H9 (cell line): ENCODE results near the gene FAM53B. TPM values are rescaled to one million over a fixed set of nuclear protein-coding genes. Genes with fewer than 3 reads are reported as not detected.

Source experiments
- DNase-seq: peaks from one replicate; pipeline ENCODE4 v3.0.0-alpha.2; 2017
- H2AFZ ChIP-seq: one replicate; pipeline ENCODE4 v1.6.1; 2013; ENCODE audit warnings: mild to moderate bottlenecking, low read length, control low read depth, moderate library complexity
- H2AK5ac ChIP-seq: 2 replicates; pipeline ENCODE4 v1.6.1; 2013; ENCODE audit warnings: low read length, control low read depth, mixed read lengths; ENCODE audit not compliant: insufficient read length
- H2BK120ac ChIP-seq: one replicate; pipeline ENCODE4 v1.6.1; 2013; ENCODE audit warnings: low read depth, mild to moderate bottlenecking, low read length, control low read depth, inconsistent platforms; ENCODE audit not compliant: poor library complexity, severe bottlenecking
- H2BK12ac ChIP-seq: 2 replicates; pipeline ENCODE4 v1.6.1; 2013; ENCODE audit warnings: low read length, control low read depth, mixed read lengths, low read depth; ENCODE audit not compliant: insufficient read length
- H2BK15ac ChIP-seq: 2 replicates; pipeline ENCODE4 v1.6.1; 2013; ENCODE audit warnings: low read depth, low read length, control low read depth
- H2BK20ac ChIP-seq: one replicate; pipeline ENCODE4 v1.6.1; 2013; ENCODE audit warnings: low read depth, mild to moderate bottlenecking, low read length, control low read depth, inconsistent platforms; ENCODE audit not compliant: poor library complexity, severe bottlenecking
- H2BK5ac ChIP-seq: 2 replicates; pipeline ENCODE4 v1.6.1; 2013; ENCODE audit warnings: low read length, control low read depth, mixed read lengths; ENCODE audit not compliant: insufficient read length
- H3K14ac ChIP-seq: 2 replicates; pipeline ENCODE4 v1.6.1; 2013; ENCODE audit warnings: low read length, control low read depth; ENCODE audit not compliant: insufficient read depth
- H3K18ac ChIP-seq: 2 replicates; pipeline ENCODE4 v1.6.1; 2013; ENCODE audit warnings: low read depth, mild to moderate bottlenecking, mixed read lengths, low read length, control low read depth; ENCODE audit not compliant: insufficient read length
- H3K23ac ChIP-seq: 2 replicates; pipeline ENCODE4 v1.6.1; 2013; ENCODE audit warnings: low read length, control low read depth, mixed read lengths, low read depth; ENCODE audit not compliant: insufficient read length
- H3K23me2 ChIP-seq: 2 replicates; pipeline ENCODE4 v1.6.1; 2013; ENCODE audit warnings: low read depth, mild to moderate bottlenecking, mixed read lengths, low read length, control low read depth; ENCODE audit not compliant: insufficient read length, poor library complexity, severe bottlenecking
- H3K27ac ChIP-seq: 2 replicates; pipeline ENCODE4 v1.5.1; 2013; ENCODE audit warnings: low read length, control low read depth, mixed read lengths, low read depth; ENCODE audit not compliant: insufficient read length
- H3K27me3 ChIP-seq: 2 replicates; pipeline ENCODE4 v1.6.1; 2013; ENCODE audit warnings: low read length, control low read depth, inconsistent platforms; ENCODE audit not compliant: insufficient read depth
- H3K4ac ChIP-seq: 2 replicates; pipeline ENCODE4 v1.6.1; 2013; ENCODE audit warnings: low read depth, mild to moderate bottlenecking, control low read depth, inconsistent platforms, low read length, moderate library complexity
- H3K4me1 ChIP-seq: 2 replicates; pipeline ENCODE4 v1.6.1; 2013; ENCODE audit warnings: low read length, control low read depth, inconsistent platforms; ENCODE audit not compliant: insufficient read depth
- H3K4me2 ChIP-seq: 2 replicates; pipeline ENCODE4 v1.6.1; 2013; ENCODE audit warnings: low read length, control low read depth, mixed read lengths; ENCODE audit not compliant: insufficient read length, insufficient read depth
- H3K56ac ChIP-seq: 2 replicates; pipeline ENCODE4 v1.6.1; 2013; ENCODE audit warnings: low read depth, mild to moderate bottlenecking, mixed read lengths, low read length, control low read depth; ENCODE audit not compliant: insufficient read length
- H3K79me1 ChIP-seq: 2 replicates; pipeline ENCODE4 v1.6.1; 2013; ENCODE audit warnings: low read depth, mild to moderate bottlenecking, moderate library complexity, low read length, control low read depth, inconsistent platforms; ENCODE audit not compliant: insufficient read depth, poor library complexity, severe bottlenecking
- H3K79me2 ChIP-seq: 2 replicates; pipeline ENCODE4 v1.6.1; 2013; ENCODE audit warnings: low read length, control low read depth, inconsistent platforms; ENCODE audit not compliant: insufficient read depth
- H3K9ac ChIP-seq: 2 replicates; pipeline ENCODE4 v1.6.1; 2013; ENCODE audit warnings: low read length, control low read depth, mixed read lengths; ENCODE audit not compliant: insufficient read length; ENCODE audit errors: extremely low read depth
- H3K9me3 ChIP-seq: one replicate; pipeline ENCODE4 v1.6.1; 2013; ENCODE audit warnings: low read depth, low read length, inconsistent platforms; ENCODE audit not compliant: control insufficient read depth
- H3T11ph ChIP-seq: one replicate; pipeline ENCODE4 v1.6.1; 2013; ENCODE audit warnings: mild to moderate bottlenecking, low read length, control low read depth, inconsistent platforms
- H4K20me1 ChIP-seq: one replicate; pipeline ENCODE4 v1.6.1; 2013; ENCODE audit not compliant: control insufficient read depth, insufficient read length, insufficient read depth
- H4K5ac ChIP-seq: 2 replicates; pipeline ENCODE4 v1.6.1; 2013; ENCODE audit warnings: low read depth, mild to moderate bottlenecking, mixed read lengths, low read length, control low read depth; ENCODE audit not compliant: insufficient read length
- H4K8ac ChIP-seq: replicated peaks from 2 replicates; pipeline ENCODE4 v1.6.1; 2013; ENCODE audit warnings: low read length, control low read depth, mixed read lengths, low read depth; ENCODE audit not compliant: insufficient read length
- H4K91ac ChIP-seq: 2 replicates; pipeline ENCODE4 v1.6.1; 2013; ENCODE audit warnings: low read depth, mild to moderate bottlenecking, moderate library complexity, mixed read lengths, low read length, control low read depth; ENCODE audit not compliant: insufficient read length
- H3K27ac Mint-ChIP-seq, 3 experiments: 2 replicates in 2 of 3; 3 replicates in 1 of 3; pipeline ENCODE4 v1.8.0; 2020 to 2021; ENCODE audit warnings: mixed read lengths in 3 of 3, mild to moderate bottlenecking in 1 of 3, moderate library complexity in 1 of 3
- H3K27me3 Mint-ChIP-seq: 2 replicates; pipeline ENCODE4 v1.8.0; 2021; ENCODE audit warnings: low read depth, mild to moderate bottlenecking, moderate library complexity, mixed read lengths
- H3K36me3 Mint-ChIP-seq, 3 experiments: 2 replicates in 2 of 3; 3 replicates in 1 of 3; pipeline ENCODE4 v1.8.0; 2020 to 2021; ENCODE audit warnings: low read depth in 3 of 3, mixed read lengths in 3 of 3; ENCODE audit not compliant: insufficient read depth in 1 of 3
- H3K4me1 Mint-ChIP-seq, 2 experiments: 2 replicates each; pipeline ENCODE4 v1.8.0; 2020; ENCODE audit warnings: mixed read lengths in 2 of 2
- H3K4me3 Mint-ChIP-seq, 2 experiments: 2 replicates in 1 of 2; 3 replicates in 1 of 2; pipeline ENCODE4 v1.8.0; 2020 to 2021; ENCODE audit warnings: mild to moderate bottlenecking in 2 of 2, mixed read lengths in 2 of 2, moderate library complexity in 1 of 2
- H3K9me3 Mint-ChIP-seq, 2 experiments: 2 replicates in 1 of 2; 3 replicates in 1 of 2; pipeline ENCODE4 v1.8.0; 2020; ENCODE audit warnings: mild to moderate bottlenecking in 2 of 2, mixed read lengths in 2 of 2, moderate library complexity in 1 of 2
- CTCF ChIP-seq: fragments of 200-600 bp; sonication (generic); conservative IDR thresholded peaks from 3 replicates; pipeline ENCODE4 v1.8.0; 2021; ENCODE audit warnings: antibody characterized with exemption, mild to moderate bottlenecking
- WGBS: extraction: QIAGEN DNeasy Blood & Tissue Kit; methylation state at CpG from one replicate; pipeline ENCODE4 v1.1.7; 2013; ENCODE audit warnings: missing lambda C conversion rate, low lambda C conversion rate, mixed read lengths; ENCODE audit not compliant: insufficient read length; ENCODE audit errors: extremely low coverage; 5-methylcytosine and 5-hydroxymethylcytosine counted together
- total RNA-seq: library from RNA; stranded (reverse); gene quantifications from 2 replicates; pipeline ENCODE4 v1.2.1, GENCODE V29; 2021

The FAM53B gene
- total RNA-seq, 1 experiment from 2014 or later: 11.5 TPM

- WGBS: no CpG with 5 or more reads among the region's 8 CpGs
- H3K23ac ChIP-seq: no peak overlapping the region
- Mint-ChIP-seq H3K4me1 (peaks cover 20 to 39% of the 10 kb centered on the region in 2 experiments), H3K27ac (peak overlapping the region in 2 of 3 experiments; percentile 23 to 81; a peak in 2 of 7 replicates), H3K27me3 (no peaks in the 10 kb centered on the region), H3K36me3 (no peaks in the 10 kb centered on the region; a peak in 1 of 7 replicates), H3K4me3 (no peak overlapping the region), H3K9me3 (no peaks in the 10 kb centered on the region)
- no peak overlapping the region for H4K91ac ChIP-seq
- no peak overlapping the region for H2BK12ac ChIP-seq
- H3K9ac ChIP-seq: no peak overlapping the region
- no peak overlapping the region for H3K4ac ChIP-seq
- H3K14ac ChIP-seq: no peak overlapping the region; the same call in 1 of the 2 replicates
- H3K23me2 ChIP-seq: no peaks in the 10 kb centered on the region
- H3K18ac ChIP-seq: no peak overlapping the region
- H3K79me2 ChIP-seq: no peaks in the 10 kb centered on the region
- no peak overlapping the region for H2BK120ac ChIP-seq
- H3T11ph ChIP-seq: no peak overlapping the region
- no peak overlapping the region for H2BK20ac ChIP-seq
- no peak overlapping the region for H2AK5ac ChIP-seq
- no peak for DNase-seq
- no peak overlapping the region for H2AFZ ChIP-seq
- no peak overlapping the region for H3K4me2 ChIP-seq
- no peaks in the 10 kb centered on the region for H3K9me3 ChIP-seq
- H3K79me1 ChIP-seq: no peaks in the 10 kb centered on the region
- no peaks in the 10 kb centered on the region for H3K27me3 ChIP-seq
- H4K5ac ChIP-seq: no peak overlapping the region
- no peak overlapping the region for H2BK15ac ChIP-seq
- H2BK5ac ChIP-seq: no peak overlapping the region
- no peak overlapping the region for H4K8ac ChIP-seq
- H4K20me1 ChIP-seq: no peaks in the 10 kb centered on the region
- no peak overlapping the region for H3K56ac ChIP-seq
- H3K4me1 ChIP-seq: no peaks in the 10 kb centered on the region
- TF ChIP-seq CTCF: peak; percentile 39; the same call in 2 of the 3 replicates
- H3K27ac ChIP-seq: no peak overlapping the region
Observed at GRCh38 chr10:124671486-124672075, 72.6 kb downstream of the FAM53B start.
